IPS-18a (cell line): ENCODE measurements around the gene CDC42EP2.

Experiments
- H3K27ac ChIP-seq: one replicate; pipeline ENCODE4 v1.5.1; 2013; ENCODE audit warnings: low read length
- H3K27me3 ChIP-seq: one replicate; pipeline ENCODE4 v1.6.1; 2013; ENCODE audit warnings: mild to moderate bottlenecking, low read length; ENCODE audit not compliant: control insufficient read depth, insufficient read depth
- H3K36me3 ChIP-seq: one replicate; pipeline ENCODE4 v1.6.1; 2013; ENCODE audit warnings: low read depth, low read length; ENCODE audit not compliant: control insufficient read depth
- H3K4me1 ChIP-seq: one replicate; pipeline ENCODE4 v1.6.1; 2013; ENCODE audit warnings: low read depth, low read length; ENCODE audit not compliant: control insufficient read depth
- H3K4me3 ChIP-seq: one replicate; pipeline ENCODE4 v1.5.1; 2013; ENCODE audit warnings: low read length
- H3K9ac ChIP-seq: one replicate; pipeline ENCODE4 v1.6.1; 2013; ENCODE audit warnings: mild to moderate bottlenecking, low read length, moderate library complexity
- H3K9me3 ChIP-seq: one replicate; pipeline ENCODE4 v1.6.1; 2013; ENCODE audit warnings: low read depth, low read length; ENCODE audit not compliant: control insufficient read depth

CDC42EP2 gene

GRCh38 chr11:65366340-65366773 is 51.7 kb downstream of the CDC42EP2 start:
- no peak overlapping the region for H3K9ac ChIP-seq
- no peak overlapping the region for H3K27ac ChIP-seq
- H3K27me3 ChIP-seq, result no peaks in the 10 kb centered on the region
- H3K36me3 ChIP-seq, result no peaks in the 10 kb centered on the region
- no peak overlapping the region for H3K4me3 ChIP-seq
- no peaks in the 10 kb centered on the region for H3K4me1 ChIP-seq
- H3K9me3 ChIP-seq, result no peaks in the 10 kb centered on the region

DNA sequence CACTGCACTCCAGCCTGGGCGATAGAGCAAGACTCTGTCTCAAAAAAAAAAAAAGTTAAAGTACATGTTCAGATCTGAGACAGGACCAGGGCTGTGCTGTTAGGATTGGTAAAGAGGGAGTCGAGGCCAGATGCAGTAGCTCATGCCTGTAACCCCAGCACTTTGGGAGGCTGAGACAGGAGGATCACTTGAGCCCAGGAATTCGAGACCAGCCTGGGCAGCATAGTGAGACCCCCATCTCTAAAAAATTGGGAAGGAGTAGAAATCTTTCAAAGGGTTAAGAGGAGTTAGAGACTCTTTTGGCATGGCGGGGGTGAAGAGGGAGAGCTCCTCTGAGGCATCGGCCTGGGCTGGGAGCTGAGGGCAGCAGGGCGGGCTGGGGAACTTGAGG is 56.0 kb downstream of the CDC42EP2 start:
- H3K36me3 ChIP-seq, result no peaks in the 10 kb centered on the region
- no peaks in the 10 kb centered on the region for H3K27me3 ChIP-seq
- no peak overlapping the region for H3K9ac ChIP-seq
- no peaks in the 10 kb centered on the region for H3K9me3 ChIP-seq
- no peak overlapping the region for H3K4me3 ChIP-seq
- no peaks in the 10 kb centered on the region for H3K4me1 ChIP-seq
- H3K27ac ChIP-seq, result no peak overlapping the region
